SK-N-SH treated with all-trans-retinoic acid at 6 μM for 48 hours (cell line): ENCODE data around the gene ASB6.
A peak's percentile ranks its signal among the peaks of the same experiment; 100 is the strongest.

Experiments
- ATAC-seq: fragments of 200-7000 bp; cut with Tn5 transposase; 3 replicates; pipeline ENCODE4 v1.9.1; 2020; ENCODE audit warnings: mild to moderate bottlenecking, moderate library complexity
- BACH2 ChIP-seq: fragments of 250-450 bp; sonication (Bioruptor Pico); IDR thresholded peaks from 2 replicates; pipeline ENCODE4 v1.9.0; 2021; ENCODE audit warnings: mild to moderate bottlenecking, borderline replicate concordance
- CSDC2 ChIP-seq: fragments of 250-450 bp; sonication (Bioruptor Pico); IDR thresholded peaks from 2 replicates; pipeline ENCODE4 v1.5.0; 2020; ENCODE audit warnings: mild to moderate bottlenecking, moderate library complexity
- ESRRG ChIP-seq: fragments of 250-450 bp; sonication (Bioruptor Pico); IDR thresholded peaks from 2 replicates; pipeline ENCODE4 v1.6.1; 2021; ENCODE audit warnings: mild to moderate bottlenecking
- GLIS3 ChIP-seq: fragments of 250-450 bp; sonication (Bioruptor Pico); IDR thresholded peaks from 2 replicates; pipeline ENCODE4 v1.5.0; 2020; ENCODE audit warnings: mild to moderate bottlenecking, moderate library complexity
- ISL1 ChIP-seq: fragments of 250-450 bp; sonication (Bioruptor Pico); IDR thresholded peaks from 2 replicates; pipeline ENCODE4 v2.1.2; 2022; ENCODE audit warnings: mild to moderate bottlenecking, moderate library complexity
- OSR1 ChIP-seq: fragments of 250-450 bp; sonication (Bioruptor Pico); IDR thresholded peaks from 2 replicates; pipeline ENCODE4 v1.8.0; 2022; ENCODE audit warnings: moderate library complexity, mild to moderate bottlenecking, inconsistent platforms
- PPARA ChIP-seq: fragments of 250-450 bp; sonication (Bioruptor Pico); IDR thresholded peaks from 2 replicates; pipeline ENCODE4 v1.5.0; 2020; ENCODE audit warnings: mild to moderate bottlenecking, borderline replicate concordance
- RARB ChIP-seq: fragments of 250-450 bp; sonication (Bioruptor Pico); IDR thresholded peaks from 2 replicates; pipeline ENCODE4 v1.8.0; 2021; ENCODE audit warnings: mild to moderate bottlenecking, moderate library complexity
- SNAI2 ChIP-seq: fragments of 250-450 bp; sonication (Bioruptor Pico); IDR thresholded peaks from 2 replicates; pipeline ENCODE4 v1.5.0; 2020; ENCODE audit warnings: mild to moderate bottlenecking, moderate library complexity
- TCF4 ChIP-seq: fragments of 250-450 bp; sonication (Bioruptor Pico); IDR thresholded peaks from 2 replicates; pipeline ENCODE4 v1.8.0; 2021; ENCODE audit warnings: mild to moderate bottlenecking, moderate library complexity, borderline replicate concordance
- TOX ChIP-seq: fragments of 250-450 bp; sonication (Bioruptor Pico); IDR thresholded peaks from 2 replicates; pipeline ENCODE4 v1.8.0; 2021; ENCODE audit warnings: mild to moderate bottlenecking, moderate library complexity, borderline replicate concordance
- ZC3H10 ChIP-seq: fragments of 250-450 bp; sonication (Bioruptor Pico); IDR thresholded peaks from 2 replicates; pipeline ENCODE4 v1.5.1; 2021; ENCODE audit warnings: mild to moderate bottlenecking, moderate library complexity
- ZFP3 ChIP-seq: fragments of 250-450 bp; sonication (Bioruptor Pico); IDR thresholded peaks from 2 replicates; pipeline ENCODE4 v1.5.0; 2020; ENCODE audit warnings: mild to moderate bottlenecking, moderate library complexity
- ZFP30 ChIP-seq: fragments of 450-650 bp; formaldehyde crosslinking; IDR thresholded peaks from 2 replicates; pipeline ENCODE4 v1.5.0; 2022; ENCODE audit warnings: mild to moderate bottlenecking, moderate library complexity
- ZNF565 ChIP-seq: fragments of 450-650 bp; formaldehyde crosslinking; conservative IDR thresholded peaks from 2 replicates; pipeline ENCODE4 v1.5.0; 2020; ENCODE audit warnings: low read depth, mild to moderate bottlenecking, moderate library complexity
- ZNF70 ChIP-seq: fragments of 450-650 bp; formaldehyde crosslinking; IDR thresholded peaks from 2 replicates; pipeline ENCODE4 v1.5.0; 2020; ENCODE audit warnings: mild to moderate bottlenecking, moderate library complexity
- TF ChIP-seq, protein P1 (sequence below): fragments of 250-450 bp; sonication (Bioruptor Pico); IDR thresholded peaks from 2 replicates; pipeline ENCODE4 v1.5.0; 2020; ENCODE audit warnings: mild to moderate bottlenecking, moderate library complexity
- TF ChIP-seq, protein P2 (sequence below): fragments of 250-450 bp; sonication (Bioruptor Pico); IDR thresholded peaks from 2 replicates; pipeline ENCODE4 v1.5.1; 2021; ENCODE audit warnings: mild to moderate bottlenecking, moderate library complexity
- TF ChIP-seq, protein P3 (sequence below): fragments of 250-450 bp; sonication (Bioruptor Pico); IDR thresholded peaks from 2 replicates; pipeline ENCODE4 v1.5.1; 2020; ENCODE audit warnings: low read depth, mild to moderate bottlenecking, moderate library complexity

ASB6 gene

GRCh38 chr9:129681924-129682323 lies 40.0 kb upstream of the ASB6 start:
- TF ChIP-seq BACH2 (CRISPR knock-in tag) = no peak
- TF ChIP-seq GLIS3 (CRISPR knock-in tag) = no peak
- TF ChIP-seq TCF4 (CRISPR knock-in tag) = no peak
- TF ChIP-seq RARB (CRISPR knock-in tag) = no peak
- no peak for ATAC-seq

DNA sequence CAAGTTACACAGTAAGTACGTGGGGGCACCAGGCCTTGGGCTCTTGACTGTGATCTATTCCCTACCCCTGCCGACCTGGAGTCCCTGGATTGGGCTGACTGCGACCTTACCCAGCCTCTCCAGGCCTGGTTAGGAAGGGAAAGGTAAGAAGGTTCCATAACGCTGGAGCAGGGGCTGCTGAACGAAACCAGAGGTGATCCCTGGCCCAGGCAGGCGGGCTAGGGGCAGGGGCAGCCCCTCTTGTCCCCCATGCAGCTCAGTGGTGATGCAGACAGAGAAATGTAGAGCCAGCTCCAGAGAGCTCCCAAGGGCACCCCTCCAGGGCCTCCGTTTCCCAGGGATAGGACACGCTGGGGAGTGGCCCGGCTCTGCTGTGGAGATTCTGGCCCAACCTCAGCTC lies 37.6 kb upstream of the ASB6 start:
- no peak for ATAC-seq

GRCh38 chr9:129678844-129679243 lies 36.9 kb upstream of the ASB6 start:
- TF ChIP-seq ZC3H10 (CRISPR knock-in tag) = no peak
- no peak for TF ChIP-seq ESRRG (CRISPR knock-in tag)
- no peak for TF ChIP-seq BACH2 (CRISPR knock-in tag)
- TF ChIP-seq, protein P1, sequence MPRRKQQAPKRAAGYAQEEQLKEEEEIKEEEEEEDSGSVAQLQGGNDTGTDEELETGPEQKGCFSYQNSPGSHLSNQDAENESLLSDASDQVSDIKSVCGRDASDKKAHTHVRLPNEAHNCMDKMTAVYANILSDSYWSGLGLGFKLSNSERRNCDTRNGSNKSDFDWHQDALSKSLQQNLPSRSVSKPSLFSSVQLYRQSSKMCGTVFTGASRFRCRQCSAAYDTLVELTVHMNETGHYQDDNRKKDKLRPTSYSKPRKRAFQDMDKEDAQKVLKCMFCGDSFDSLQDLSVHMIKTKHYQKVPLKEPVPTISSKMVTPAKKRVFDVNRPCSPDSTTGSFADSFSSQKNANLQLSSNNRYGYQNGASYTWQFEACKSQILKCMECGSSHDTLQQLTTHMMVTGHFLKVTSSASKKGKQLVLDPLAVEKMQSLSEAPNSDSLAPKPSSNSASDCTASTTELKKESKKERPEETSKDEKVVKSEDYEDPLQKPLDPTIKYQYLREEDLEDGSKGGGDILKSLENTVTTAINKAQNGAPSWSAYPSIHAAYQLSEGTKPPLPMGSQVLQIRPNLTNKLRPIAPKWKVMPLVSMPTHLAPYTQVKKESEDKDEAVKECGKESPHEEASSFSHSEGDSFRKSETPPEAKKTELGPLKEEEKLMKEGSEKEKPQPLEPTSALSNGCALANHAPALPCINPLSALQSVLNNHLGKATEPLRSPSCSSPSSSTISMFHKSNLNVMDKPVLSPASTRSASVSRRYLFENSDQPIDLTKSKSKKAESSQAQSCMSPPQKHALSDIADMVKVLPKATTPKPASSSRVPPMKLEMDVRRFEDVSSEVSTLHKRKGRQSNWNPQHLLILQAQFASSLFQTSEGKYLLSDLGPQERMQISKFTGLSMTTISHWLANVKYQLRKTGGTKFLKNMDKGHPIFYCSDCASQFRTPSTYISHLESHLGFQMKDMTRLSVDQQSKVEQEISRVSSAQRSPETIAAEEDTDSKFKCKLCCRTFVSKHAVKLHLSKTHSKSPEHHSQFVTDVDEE (CRISPR knock-in tag) = no peak
- TF ChIP-seq ZNF70 (CRISPR knock-in tag) = no peak
- TF ChIP-seq, protein P2, sequence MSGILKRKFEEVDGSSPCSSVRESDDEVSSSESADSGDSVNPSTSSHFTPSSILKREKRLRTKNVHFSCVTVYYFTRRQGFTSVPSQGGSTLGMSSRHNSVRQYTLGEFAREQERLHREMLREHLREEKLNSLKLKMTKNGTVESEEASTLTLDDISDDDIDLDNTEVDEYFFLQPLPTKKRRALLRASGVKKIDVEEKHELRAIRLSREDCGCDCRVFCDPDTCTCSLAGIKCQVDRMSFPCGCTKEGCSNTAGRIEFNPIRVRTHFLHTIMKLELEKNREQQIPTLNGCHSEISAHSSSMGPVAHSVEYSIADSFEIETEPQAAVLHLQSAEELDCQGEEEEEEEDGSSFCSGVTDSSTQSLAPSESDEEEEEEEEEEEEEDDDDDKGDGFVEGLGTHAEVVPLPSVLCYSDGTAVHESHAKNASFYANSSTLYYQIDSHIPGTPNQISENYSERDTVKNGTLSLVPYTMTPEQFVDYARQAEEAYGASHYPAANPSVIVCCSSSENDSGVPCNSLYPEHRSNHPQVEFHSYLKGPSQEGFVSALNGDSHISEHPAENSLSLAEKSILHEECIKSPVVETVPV (CRISPR knock-in tag) = no peak
- no peak for ATAC-seq

More for the DNA sequence above, 37.6 kb upstream of the ASB6 start:
- TF ChIP-seq ZNF565 (CRISPR knock-in tag) (no peak), PPARA (CRISPR knock-in tag) (no peak), ZC3H10 (CRISPR knock-in tag) (no peak), OSR1 (CRISPR knock-in tag) (no peak), ZFP30 (CRISPR knock-in tag) (no peak), CSDC2 (CRISPR knock-in tag) (no peak), ZFP3 (no peak), ISL1 (CRISPR knock-in tag) (no peak), SNAI2 (CRISPR knock-in tag) (no peak), RARB (CRISPR knock-in tag) (no peak)

GRCh38 chr9:129677456-129677855 lies 35.5 kb upstream of the ASB6 start:
- peak; percentile 93 for ATAC-seq
- TF ChIP-seq TOX (no peak), ZNF70 (CRISPR knock-in tag) (no peak)

DNA sequence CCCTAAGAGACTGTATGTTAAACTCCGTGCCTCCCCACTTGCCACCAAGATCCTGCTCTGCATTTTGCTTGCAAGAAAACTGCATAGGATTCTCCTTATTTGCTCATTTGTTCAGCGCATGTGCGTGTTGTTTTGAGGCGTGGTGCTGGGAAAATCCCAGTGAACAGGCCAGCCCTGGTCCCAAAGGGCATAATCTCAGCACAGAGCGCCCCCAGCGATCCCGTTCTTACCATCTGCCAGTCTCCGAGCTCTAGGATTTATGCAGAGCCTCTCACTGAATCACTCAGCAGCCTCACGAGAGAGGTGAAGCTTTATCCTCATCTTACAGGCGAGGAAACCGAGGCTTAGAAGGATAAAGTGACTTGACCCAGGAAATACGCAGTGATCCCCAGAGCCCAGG lies 35.0 kb upstream of the ASB6 start:
- peak; percentile 29 for ATAC-seq
- TF ChIP-seq TOX = no peak

GRCh38 chr9:129676287-129676686 lies 34.3 kb upstream of the ASB6 start:
- no peak for ATAC-seq

More at GRCh38 chr9:129676287-129676686, 34.3 kb upstream of the ASB6 start:
- no peak for TF ChIP-seq ZFP30 (CRISPR knock-in tag)
- TF ChIP-seq, protein P1 (CRISPR knock-in tag) = no peak
- no peak for TF ChIP-seq SNAI2 (CRISPR knock-in tag)
- TF ChIP-seq ZFP3 = no peak
- TF ChIP-seq, protein P2 (CRISPR knock-in tag) = no peak
- no peak for TF ChIP-seq ISL1 (CRISPR knock-in tag)
- no peak for TF ChIP-seq GLIS3 (CRISPR knock-in tag)
- TF ChIP-seq BACH2 (CRISPR knock-in tag) = no peak
- no peak for TF ChIP-seq PPARA (CRISPR knock-in tag)
- no peak for TF ChIP-seq TCF4 (CRISPR knock-in tag)
- TF ChIP-seq CSDC2 (CRISPR knock-in tag) = no peak
- no peak for TF ChIP-seq TOX
- no peak for TF ChIP-seq ESRRG (CRISPR knock-in tag)
- TF ChIP-seq, protein P3, sequence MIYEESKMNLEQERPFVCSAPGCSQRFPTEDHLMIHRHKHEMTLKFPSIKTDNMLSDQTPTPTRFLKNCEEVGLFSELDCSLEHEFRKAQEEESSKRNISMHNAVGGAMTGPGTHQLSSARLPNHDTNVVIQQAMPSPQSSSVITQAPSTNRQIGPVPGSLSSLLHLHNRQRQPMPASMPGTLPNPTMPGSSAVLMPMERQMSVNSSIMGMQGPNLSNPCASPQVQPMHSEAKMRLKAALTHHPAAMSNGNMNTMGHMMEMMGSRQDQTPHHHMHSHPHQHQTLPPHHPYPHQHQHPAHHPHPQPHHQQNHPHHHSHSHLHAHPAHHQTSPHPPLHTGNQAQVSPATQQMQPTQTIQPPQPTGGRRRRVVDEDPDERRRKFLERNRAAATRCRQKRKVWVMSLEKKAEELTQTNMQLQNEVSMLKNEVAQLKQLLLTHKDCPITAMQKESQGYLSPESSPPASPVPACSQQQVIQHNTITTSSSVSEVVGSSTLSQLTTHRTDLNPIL = no peak
